Fibroblast of pulmonary artery (primary cell): ENCODE measurements around the gene PTGER3.

Source experiments
- DNase-seq: peaks from one replicate; pipeline ENCODE4 v3.0.0-alpha.2; 2010; ENCODE audit warnings: low read depth
- H3K4me3 ChIP-seq: replicated peaks from 2 replicates; pipeline ENCODE4 v1.5.1; 2011; ENCODE audit warnings: low read depth, mild to moderate bottlenecking, control low read depth, low read length, moderate library complexity
- TF ChIP-seq, protein P1 (sequence below): IDR thresholded peaks from 2 replicates; pipeline ENCODE4 v1.5.1; 2011; ENCODE audit warnings: mild to moderate bottlenecking, control low read depth, low read length, inconsistent platforms; ENCODE audit errors: missing control alignments

The PTGER3 gene

GRCh38 chr1:71074681-71075080 lies 27.1 kb upstream of the PTGER3 start:
- no peak overlapping the region for H3K4me3 ChIP-seq
- TF ChIP-seq, protein P1, sequence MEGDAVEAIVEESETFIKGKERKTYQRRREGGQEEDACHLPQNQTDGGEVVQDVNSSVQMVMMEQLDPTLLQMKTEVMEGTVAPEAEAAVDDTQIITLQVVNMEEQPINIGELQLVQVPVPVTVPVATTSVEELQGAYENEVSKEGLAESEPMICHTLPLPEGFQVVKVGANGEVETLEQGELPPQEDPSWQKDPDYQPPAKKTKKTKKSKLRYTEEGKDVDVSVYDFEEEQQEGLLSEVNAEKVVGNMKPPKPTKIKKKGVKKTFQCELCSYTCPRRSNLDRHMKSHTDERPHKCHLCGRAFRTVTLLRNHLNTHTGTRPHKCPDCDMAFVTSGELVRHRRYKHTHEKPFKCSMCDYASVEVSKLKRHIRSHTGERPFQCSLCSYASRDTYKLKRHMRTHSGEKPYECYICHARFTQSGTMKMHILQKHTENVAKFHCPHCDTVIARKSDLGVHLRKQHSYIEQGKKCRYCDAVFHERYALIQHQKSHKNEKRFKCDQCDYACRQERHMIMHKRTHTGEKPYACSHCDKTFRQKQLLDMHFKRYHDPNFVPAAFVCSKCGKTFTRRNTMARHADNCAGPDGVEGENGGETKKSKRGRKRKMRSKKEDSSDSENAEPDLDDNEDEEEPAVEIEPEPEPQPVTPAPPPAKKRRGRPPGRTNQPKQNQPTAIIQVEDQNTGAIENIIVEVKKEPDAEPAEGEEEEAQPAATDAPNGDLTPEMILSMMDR, result no peak
- DNase-seq, result no peak

- DNase-seq, result no peak
- H3K4me3 ChIP-seq, result no peak overlapping the region
- TF ChIP-seq, protein P1, result no peak
These were observed 24.7 kb upstream of the PTGER3 start for GRCh38 chr1:71072273-71072672.

DNA sequence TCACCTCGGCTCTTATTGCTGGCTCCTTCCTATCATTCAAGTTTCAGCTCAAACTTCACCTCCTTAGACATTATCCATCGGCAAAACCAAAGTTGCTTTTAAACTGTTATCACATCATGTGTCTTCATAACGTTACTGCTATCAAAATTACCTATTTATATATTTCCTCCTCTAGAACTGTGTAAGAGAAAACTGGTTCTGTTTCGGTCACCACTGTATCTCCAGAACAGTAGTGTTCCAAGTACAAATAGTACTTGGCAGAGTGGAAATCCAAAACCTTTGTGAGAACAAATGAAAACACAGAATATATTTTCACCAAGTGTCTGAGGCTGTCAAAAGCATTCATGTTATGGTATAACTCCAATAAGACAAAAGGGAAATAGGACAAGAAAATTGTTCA lies 24.1 kb upstream of the PTGER3 start:
- no peak for DNase-seq
- no peak overlapping the region for H3K4me3 ChIP-seq
- TF ChIP-seq, protein P1, result no peak

DNA sequence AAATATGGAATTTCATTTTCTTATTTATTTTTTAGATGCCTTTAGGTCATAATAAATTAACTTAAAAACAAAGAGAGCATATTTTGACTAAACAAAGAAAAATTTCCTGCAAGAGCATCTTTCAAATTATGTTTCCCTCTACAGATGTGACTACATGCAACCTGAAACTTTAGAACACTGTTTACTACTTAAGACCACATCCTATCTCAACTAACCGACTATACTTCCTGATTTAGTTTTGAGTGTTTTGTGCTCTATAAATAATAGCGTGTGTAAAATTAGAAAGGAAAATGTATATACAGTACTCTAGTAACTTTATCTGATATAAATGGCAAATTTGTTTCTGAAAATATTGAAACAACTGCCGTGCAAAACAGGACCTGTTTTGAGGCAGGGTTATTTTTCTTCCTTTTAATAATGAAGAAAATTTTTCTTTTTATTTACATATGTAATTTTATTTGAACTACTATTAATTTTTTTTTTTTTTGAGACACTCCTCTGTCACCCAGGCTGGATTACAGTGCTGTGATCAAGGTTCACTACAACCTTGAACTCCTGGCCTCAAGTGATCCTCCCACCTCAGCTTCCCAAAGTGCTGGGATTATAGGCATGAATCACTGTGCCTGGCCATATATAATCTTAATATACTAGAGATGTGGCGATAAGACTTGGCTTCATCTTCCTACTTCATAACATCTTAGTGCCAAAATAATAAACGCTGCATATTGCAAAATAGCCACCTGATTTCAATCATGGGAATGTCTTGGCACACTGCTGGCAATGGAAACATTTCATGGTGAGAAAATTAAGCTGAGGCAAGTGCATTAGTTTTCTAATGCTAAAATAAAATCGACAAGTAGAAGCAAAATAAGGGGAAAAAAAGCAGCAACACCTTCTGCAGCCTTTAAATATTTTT lies 21.0 kb upstream of the PTGER3 start:
- TF ChIP-seq, protein P1, result no peak
- no peak for DNase-seq
- no peak overlapping the region for H3K4me3 ChIP-seq

DNA sequence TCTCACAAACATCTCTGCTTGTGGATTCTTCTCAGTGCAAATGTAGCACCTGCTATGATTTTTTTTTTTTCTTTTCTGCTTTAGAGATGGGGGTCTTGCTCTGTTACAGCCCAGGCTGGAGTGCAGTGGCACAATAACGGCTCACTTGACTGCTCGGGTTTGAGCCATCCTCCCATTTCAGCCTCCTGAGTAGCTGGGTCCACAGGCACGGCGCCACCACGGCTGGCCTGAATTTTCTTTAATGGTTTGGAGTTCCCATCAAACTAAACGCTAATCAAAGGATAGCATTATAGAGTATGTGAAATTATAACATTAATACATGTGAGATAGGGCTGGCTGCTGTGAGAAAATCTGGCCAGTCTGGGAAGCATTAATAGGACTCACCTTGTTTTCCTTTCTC lies 7.2 kb upstream of the PTGER3 start:
- TF ChIP-seq, protein P1, result no peak
- no peak for DNase-seq

GRCh38 chr1:71054281-71054731 lies 6.7 kb upstream of the PTGER3 start:
- no peak for DNase-seq
- TF ChIP-seq, protein P1, result no peak

More for the DNA sequence above, 7.2 kb upstream of the PTGER3 start:
- no peak overlapping the region for H3K4me3 ChIP-seq

More at GRCh38 chr1:71054281-71054731, 6.7 kb upstream of the PTGER3 start:
- no peak overlapping the region for H3K4me3 ChIP-seq
